Stromal cell of bone marrow (primary cell): ENCODE data around the gene KIAA2012.
"Not testable (repeated sequence)": the region's sequence is repeated elsewhere in the genome, so short reads cannot be mapped to it uniquely, and the experiment has no call there.

ENCODE experiments used
- DNase-seq: peaks from one replicate; pipeline ENCODE4 v3.0.0-alpha.2; 2012; ENCODE audit warnings: low read depth

KIAA2012 gene

DNA sequence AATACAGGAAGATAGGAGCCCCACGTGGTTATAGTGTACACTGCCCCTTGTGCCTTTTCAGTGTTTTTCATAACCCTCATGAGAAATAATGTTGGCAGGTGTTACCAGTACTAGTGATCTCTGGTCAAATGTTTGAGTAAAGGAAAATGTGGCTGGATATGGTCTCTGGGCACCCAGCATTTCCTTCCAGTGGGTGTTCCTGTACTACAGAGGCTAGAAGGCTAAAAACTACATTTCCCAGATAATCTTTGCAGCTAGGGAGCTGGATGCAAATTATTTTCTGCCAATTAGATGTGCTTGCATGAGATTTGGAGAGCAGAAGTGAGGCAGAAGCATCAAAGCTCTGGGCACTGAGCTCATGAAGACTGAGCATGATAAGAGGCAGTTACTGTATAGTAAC lies 45.1 kb downstream of the KIAA2012 start:
- DNase-seq = peak; percentile 43

DNA sequence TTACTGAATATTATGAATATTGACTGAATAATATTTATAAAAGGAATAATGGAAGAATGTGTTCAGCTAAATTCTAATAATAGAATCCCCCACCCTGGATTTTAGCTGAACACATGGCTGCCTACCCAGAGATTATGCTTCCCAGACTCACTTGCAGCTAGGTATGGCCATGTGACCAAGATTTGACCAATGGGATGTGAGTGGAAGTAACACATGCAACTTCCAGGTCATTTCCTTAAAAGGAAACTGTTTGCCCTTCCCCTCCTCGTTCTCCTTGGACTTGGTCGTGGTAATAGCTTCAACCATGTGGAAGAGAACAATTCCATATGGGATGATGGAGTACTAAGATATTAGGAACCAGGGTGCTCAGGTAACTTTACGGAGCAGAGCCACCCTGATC lies 47.8 kb downstream of the KIAA2012 start:
- DNase-seq = no peak

DNA sequence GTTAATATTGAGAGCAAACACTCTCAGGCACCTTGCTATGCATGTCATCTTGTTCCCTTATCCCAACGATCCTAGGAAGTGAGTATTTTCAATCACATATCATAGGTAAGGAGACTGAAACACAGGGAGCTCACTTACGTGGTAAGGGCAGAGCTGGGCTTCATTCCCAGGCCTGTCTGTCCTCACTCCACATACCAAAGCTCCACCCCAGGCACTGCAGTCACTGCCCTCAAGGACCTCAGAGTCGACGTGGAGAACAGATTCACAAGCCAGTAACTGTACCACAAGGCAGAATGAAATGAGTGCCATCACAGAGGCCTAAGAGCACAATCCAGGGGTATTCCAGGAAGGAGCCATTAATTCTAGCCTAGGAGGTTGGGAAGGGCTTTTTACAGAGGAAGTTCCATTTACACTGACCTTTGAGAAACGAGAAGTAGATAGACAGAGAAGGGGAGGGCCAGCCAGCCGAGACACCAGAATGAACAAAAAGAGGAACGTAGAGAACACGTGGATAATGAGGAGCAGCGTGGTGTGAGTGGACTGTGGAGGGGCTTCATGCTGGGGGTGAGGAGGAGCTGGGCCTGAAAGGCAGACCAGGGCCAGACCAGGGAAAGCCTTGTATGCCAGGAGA lies 48.6 kb downstream of the KIAA2012 start:
- DNase-seq = no peak

DNA sequence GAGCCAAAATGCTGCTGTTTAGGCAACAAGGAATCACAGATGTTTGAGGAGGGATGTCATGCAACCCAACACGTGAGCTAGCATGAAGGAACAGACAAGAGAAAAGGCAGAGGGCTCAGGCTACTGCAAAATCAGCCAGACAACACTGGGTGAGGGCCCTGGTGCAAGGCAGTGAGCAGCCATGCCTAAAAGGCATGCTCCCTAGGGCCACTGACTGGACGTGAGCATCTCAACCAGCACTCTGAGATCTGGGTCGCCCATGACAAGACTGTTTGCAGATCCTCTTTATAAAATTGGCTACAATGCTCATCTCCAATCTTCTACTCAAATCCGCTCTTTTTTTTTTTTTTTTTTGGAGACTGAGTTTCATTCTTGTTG lies 49.1 kb downstream of the KIAA2012 start:
- DNase-seq = no peak

DNA sequence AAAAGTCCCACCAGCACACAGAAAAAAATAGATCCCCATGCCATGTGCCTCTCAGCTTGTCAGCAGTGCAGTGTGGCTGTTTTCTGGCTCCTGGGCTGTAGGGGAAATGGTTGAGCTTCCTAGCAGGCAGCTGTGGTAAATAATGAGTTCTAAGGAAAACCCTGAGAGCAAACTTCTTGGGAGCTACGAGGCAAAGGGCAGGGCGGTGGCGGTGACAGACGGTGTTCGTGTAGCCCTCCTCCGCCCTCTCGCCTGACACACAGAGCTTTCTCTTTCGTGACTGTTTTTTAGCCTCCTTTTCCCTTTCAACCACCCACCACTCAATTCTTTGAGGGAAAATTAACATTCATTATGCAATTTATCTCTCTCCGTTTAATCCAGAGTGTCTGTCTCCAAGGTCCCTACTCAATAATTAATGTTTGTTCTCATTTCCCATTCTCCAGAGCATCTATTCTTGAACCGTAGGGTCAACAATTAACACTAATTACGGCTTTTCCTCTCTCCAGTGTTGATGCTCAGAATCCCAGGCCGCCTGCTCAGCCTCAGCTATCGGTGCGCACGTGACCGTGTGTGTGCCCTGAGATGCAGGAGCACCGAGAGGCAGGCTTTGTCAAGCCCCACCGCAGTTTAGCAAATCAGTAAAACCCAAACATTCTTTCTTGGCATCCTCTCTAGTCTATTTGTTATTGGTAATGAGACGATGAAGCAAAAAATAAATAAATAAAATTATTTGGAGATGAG lies 50.1 kb downstream of the KIAA2012 start:
- no peak for DNase-seq

DNA sequence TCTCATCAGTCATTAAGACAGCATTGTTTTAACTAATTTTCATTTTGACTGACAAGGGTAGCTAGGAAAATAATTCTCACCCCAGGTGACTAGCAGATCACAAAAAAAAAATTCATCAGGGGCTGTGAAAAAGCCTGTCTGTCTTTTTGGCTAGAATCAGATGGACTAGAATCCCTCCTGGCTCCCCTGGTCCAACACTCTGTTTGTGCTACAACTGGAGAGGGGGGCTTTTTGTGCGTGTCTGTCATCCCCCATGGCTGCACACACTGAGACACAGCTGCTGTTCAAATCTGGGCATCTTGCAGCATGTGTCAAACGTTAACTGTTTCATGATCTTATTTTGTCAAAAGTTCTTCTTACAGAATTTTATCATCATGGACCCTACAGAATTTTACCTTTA lies 51.2 kb downstream of the KIAA2012 start:
- DNase-seq = no peak

DNA sequence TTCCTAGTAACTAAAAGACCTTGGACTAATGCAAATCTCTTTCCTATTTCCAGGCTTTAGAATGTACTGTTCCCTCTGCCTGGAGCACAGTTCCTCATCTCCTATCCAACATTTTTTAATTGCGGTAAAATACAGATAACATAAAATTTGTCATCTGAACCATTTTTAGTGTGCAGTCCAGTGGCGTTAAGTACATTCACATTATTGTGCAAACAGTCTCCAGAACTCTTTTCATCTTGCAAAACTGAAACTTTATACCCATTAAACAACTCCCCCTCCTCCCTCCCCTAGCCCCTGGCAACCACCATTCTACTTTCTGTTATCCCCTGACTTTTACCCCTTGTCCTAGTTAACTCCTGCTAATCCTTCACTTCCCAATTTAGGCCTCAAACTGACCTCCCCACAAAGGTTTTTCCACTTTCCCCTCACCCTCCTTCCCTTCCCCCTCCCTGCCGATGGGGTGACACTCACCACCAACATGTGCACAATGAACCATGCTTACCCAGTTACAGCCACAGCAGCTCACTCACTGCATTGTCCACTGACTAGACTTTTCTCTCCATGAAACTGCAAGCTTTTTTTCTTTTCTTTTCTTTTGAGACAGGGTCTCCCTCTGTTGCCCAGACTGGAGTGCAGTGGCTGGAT lies 54.8 kb downstream of the KIAA2012 start:
- no peak for DNase-seq

DNA sequence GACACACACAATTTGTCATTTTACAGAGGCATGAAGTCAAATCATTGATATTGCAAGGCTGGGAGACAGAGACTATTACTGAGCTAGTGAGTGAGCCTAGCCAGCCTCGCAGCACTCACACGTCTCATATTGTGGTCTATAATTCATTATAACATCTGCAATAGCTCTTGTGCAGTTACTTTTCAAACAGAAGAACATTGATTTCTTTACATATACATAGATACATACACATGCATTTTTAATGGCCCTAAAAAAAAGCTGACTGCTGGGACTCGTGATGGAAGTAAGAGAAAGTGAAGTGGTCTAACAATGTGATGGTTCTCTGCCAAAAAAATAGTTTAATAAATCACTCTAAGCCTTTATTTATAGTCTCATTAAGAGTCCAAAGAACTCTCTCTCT lies 56.8 kb downstream of the KIAA2012 start:
- no peak for DNase-seq

DNA sequence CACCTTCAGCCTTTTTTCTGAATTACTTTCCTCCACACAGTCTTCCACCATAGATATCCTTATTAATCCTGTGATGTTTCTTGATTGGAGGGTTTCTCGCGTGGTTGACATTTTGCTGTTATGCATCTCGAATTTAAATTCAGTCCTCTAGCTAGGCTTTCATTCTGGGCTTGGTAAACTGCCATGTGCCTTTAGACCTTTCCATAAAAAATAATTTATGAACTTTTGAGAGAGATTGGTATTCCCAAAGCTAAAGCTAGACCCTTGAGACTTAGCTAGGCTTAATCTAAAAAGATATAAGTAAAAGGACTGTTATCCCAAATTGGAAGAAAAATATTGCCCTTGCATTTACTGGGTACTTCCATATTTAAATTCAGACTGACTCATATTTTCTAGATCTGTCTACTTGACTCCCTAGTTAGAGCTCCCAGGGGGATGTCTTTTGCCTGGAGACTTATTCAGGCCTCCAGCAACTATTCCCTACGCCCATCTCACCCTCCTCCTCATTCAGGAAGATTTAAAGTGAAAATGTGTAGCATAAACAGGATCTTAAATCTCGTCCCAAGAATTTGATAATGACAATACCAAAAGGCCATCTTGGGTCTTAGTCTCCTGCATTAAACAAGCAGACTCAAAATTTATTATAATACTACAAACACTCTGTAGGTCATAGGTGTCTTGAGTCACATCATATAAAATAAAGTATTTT lies 60.3 kb downstream of the KIAA2012 start:
- no peak for DNase-seq

DNA sequence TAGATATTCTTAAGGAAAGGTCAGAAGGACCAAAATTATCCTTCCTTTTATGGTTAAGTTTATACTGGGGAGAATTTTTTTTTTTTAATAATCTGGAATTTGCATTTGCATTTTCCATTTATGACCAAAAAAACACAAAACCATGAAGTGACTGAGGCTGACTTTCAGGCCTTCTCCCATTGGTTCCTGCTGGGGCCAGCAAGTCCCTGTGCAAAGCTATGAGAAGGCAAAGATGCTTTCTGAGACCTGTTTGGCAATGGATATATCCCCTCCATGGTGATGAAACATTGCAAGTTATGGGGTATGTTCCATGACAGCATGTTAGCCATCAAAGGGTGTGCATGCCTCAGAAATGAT lies 60.8 kb downstream of the KIAA2012 start:
- DNase-seq = no peak

DNA sequence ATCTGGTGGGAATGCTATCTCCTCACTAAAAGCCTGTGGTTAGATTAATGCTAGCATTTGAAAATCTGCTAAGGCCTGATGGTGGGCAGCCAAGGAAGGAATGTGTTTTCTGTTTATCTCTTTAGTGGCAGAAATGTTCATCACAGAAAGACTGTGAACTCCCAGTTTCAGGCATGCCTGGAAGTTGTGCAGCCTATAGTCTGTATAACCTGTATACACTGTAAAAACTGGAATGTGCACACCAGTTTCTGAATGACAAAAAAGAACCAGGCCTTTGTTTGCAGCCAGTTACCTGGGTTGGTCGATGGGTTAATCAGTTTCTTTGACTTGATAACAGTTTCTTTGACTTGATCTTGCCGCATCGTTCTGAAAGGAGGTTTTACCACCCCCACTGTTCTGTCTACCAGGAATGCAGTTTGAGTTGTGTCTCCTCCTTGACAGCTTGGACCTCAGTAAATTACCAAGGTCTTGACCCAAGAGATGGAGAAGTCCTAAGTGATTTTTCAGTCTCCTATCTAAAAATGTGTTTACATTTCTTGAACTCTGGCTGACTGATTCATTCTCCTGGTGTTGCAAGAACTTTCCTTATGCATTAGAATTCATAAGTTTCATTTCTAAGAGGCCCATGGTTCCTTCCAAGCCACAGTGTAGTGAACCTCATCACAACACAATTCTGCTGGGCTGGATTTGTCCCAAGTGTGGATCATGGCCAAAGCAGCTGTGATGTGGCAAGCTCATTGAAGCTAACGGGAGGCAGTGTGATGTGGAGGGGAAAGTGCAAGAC lies 62.2 kb downstream of the KIAA2012 start:
- DNase-seq = peak; percentile 99

DNA sequence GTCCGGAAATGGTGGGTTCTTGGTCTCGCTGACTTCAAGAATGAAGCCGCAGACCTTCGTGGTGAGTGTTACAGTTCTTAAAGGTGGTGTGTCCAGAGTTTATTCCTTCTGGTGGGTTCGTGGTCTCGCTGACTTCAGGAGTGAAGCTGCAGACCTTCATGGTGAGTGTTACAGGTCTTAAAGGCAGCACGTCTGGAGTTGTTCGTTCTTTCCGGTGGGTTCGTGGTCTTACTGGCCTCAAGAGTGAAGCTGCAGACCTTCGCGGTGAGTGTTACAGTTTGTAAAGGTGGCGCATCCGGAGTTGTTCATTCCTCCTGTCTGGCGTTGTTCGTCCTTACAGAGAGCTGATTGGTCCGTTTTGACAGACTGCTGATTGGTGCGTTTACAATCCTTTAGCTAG lies 63.0 kb downstream of the KIAA2012 start:
- DNase-seq = not testable (repeated sequence)

DNA sequence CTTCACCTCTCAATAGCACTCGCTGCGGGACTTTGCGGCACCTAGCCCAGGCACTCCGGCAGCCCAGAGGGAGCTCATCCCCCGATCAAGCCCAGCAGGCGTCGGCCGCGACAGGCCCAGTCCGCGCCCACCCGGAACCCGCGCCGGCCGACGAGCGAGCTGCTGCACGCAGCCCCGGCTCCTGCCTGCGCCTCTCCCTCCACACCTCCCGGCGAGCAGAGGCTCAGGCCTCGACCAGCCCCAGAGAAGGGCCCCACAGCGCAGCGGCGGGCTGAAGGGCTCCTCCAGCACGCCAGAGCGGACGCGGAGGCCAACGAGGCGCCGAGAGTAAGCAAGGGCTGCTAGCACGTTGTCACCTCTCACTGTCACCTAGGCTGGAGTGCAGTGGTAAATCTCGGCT lies 63.5 kb downstream of the KIAA2012 start:
- no peak for DNase-seq

DNA sequence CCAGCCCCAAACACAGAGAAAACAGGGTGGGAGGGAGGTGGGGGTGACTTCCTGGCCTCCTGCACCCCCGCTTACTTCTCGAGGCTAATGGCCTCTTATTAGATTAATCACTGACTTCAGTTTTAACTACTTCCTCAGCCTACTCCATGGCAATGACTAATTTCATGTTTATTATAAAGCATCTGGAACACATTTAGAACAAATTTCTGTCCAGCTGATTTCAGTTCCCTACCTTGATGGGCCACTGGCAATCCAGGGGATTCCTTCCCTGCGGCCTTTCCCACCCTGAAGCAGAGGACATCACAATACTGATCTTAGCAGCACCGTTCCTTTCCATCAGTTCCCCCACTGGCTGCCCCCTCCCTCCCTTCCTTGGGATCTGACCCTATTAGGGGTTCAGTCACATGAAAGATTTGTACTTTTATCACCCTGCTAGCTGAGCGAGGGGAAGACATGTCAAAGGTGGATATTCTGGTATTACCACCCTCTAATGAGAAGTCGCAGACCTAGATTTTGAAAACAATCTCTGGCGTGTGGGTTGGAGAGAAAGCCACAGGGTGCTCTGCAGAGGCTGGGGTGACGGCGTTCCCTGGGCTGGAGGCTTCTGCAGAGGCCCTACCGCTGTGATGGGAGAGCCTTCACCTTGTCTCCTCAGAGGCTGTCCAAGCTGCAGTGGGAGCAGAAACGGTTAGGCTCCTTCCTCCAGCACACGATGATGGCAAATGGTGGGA lies 67.6 kb downstream of the KIAA2012 start:
- DNase-seq = no peak

DNA sequence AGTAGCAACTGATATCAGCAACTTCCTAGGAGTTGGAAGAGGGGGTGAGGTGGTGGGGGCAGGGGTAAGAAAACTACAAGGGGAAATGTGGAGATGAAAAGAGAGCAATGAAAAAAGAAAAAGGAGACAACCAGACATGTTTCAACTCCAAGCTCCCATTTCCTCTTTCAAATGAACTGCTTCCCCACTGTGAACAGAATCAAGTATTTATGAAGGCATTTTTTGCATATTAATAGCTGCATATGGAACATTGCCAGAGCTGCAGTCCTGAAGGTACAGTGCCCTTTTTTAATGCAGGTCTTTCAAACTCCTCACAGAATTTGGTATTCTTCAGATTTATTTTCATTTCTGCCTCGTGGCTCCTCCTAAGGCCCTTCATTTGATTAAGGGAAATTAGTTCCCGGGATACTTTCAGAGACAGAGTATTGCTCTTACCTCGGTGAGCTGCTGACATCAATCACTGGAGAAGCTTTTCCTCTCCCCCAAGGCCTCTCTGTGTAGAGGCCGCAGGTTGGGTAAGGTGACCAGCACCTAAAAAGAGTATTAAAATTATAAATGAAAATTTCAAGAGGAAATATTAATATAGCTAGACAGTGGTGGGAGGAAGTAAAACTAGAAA lies 68.4 kb downstream of the KIAA2012 start:
- no peak for DNase-seq

DNA sequence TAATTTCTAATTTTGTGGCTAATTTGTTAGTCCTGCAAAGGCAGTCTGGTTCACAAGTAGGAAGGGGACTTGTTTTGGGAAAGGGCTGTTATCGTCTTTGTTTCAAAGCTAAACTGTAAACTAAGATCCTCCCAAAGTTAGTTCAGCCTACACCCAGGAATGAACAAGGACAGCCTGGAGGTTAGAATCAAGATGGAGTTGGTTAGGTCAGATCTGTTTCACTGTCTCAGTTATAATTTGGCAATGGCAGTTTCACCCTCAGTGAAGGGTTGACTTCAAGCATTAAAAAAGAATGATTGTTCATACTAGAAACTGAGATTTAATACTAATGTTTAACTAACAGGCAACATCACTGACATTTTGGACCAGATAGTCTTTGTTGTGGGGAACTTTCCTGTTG lies 69.5 kb downstream of the KIAA2012 start:
- DNase-seq = no peak

DNA sequence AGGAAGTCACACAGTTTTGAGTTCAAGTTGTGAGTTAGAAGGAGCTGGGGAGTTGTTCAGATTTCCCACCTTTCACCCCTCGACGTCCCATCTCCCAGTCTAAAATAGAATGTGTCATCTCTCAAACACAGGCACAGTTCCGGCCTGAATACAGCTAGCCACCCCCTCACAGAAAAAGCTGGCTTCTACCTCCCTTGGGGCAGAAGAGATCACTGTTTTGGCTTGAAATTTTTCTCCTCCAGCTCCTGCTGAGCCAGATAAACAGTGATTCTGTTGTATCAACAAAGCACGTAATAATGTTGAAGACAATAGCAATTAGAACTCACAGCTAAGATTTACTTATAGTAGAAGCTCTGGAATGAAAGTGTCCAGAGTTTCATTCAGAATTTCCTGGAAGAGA lies 74.7 kb downstream of the KIAA2012 start:
- DNase-seq = peak; percentile 37

DNA sequence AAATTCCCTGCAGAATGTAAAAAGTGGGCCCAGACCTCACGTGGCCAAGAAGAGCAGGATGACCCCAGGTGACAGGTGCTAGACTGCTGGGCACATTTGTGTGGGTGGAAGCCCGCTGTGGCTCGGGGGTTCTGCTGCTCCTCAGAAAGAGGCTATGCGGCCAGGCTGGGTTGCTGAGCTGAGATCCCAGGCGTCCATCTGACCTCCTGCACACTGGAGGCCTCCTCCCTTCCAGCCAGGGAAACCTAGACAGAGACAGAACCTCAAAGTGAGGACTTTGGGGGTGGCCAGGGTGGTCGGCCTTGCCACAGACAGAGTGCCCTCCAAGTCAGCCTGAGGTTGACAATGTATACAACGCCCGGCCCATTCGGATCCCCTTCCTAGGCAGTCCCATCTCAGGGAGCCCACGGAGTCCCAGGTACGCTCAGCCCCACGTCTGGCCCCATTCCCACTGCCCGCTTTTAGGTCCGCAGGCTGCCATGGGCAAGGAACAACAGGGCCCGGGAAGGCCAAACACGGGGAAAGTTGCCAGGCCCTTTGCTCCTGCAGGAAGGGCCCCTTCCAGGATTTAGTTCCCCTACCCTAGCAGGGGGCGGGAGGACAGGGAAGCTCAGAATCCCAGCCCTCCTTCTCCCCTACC lies 75.6 kb downstream of the KIAA2012 start:
- no peak for DNase-seq

DNA sequence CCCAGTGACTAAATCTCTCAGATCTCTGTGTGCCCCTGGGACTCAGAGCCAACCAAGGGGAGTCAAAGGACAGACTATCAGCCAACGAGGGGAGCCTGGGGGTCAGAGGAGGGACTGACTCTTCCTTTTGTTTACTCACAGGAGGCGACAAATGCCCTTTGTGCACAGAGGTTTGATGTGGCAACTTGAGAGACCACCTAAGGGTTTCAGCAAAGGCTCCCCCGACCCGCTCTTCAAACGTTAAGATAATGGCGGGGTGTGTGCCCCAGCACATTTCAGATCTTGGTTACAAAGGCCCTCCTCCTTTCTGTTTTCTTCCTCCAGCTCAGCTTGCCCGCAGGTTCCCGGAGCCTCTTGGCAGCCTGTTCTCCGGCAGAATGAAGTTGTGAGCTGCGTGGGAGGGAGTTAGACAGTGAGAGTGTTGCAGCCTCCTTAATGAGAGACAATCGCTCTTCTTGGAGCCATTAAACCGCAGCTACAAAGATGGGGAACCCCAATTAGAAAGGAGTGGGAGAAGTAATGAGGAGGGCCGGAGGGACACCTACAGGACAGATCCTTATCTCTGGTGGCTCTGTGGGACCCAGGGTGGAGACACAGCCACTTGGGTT lies 76.2 kb downstream of the KIAA2012 start:
- DNase-seq = peak; percentile 43

DNA sequence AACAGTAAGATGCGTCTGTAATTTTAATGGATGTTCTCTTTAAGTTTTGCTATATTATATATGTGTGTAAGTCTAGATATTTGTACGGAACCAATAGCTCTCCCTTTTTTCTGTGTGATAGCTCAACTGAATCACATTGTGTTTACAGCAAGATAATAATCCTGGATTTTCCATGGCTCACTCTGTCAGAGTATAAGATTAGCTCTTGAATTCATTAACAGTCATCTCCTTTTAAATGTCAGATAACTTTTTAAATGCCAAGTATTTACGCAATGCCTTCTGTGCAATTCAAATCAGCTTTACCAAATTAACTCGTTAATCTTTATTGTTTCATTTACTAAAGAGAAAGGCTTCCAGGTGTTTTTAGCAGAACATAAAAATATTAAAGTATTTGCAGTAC lies 76.9 kb downstream of the KIAA2012 start:
- DNase-seq = no peak
